Fibroblast of the conjunctiva (primary cell): ENCODE results near the gene ITGA11.

Source experiments
- DNase-seq: peaks from one replicate; pipeline ENCODE4 v3.0.0-alpha.2; 2010; ENCODE audit warnings: low read depth

ITGA11 gene

GRCh38 chr15:68389041-68389930, 42.7 kb downstream of the ITGA11 start:
- DNase-seq: no peak

- no peak for DNase-seq
Observed at GRCh38 chr15:68387381-68388143, 44.4 kb downstream of the ITGA11 start.

- DNase-seq: no peak
Observed at GRCh38 chr15:68386587-68387288, 45.2 kb downstream of the ITGA11 start.

GRCh38 chr15:68385671-68386586, 46.0 kb downstream of the ITGA11 start:
- no peak for DNase-seq

GRCh38 chr15:68385240-68385561, 46.8 kb downstream of the ITGA11 start:
- DNase-seq: no peak

GRCh38 chr15:68384451-68385239, 47.3 kb downstream of the ITGA11 start:
- peak; percentile 74 for DNase-seq

GRCh38 chr15:68383161-68384074, 48.5 kb downstream of the ITGA11 start:
- DNase-seq: peak; percentile 18

DNA sequence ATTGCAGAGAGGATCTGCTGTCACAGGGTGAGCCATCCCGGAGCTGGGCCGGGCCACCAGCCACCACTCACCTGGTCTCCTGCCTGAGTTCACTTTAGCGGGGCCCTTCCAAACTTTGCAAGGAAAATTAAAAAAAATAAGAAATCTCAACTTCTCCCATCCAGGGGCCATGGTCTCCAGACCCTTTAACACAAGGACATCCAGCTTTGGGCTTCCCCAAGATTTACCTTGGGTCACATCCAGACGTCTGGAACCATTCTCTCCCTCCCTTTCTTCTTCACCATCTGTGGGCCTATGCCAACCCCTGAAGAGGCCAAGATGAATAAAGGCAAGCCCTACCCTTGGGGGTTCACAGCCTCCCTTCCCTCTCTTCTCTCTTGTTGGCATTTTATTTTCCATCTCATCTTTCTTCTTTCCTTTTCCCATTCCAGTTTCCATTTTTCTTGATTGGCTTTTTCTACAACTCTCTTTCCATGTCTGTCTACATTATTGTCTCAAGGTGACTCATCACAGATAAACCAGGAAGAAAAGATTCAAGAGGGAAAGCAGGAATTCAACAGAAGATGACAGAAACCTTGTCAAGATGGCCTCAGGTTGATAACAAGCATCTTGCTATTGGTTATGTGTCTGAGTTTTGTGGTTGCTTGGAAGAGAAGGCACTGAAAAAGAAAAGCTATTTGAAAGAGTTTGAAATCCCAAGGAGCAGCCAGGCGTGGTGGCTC, 49.5 kb downstream of the ITGA11 start:
- DNase-seq: no peak

DNA sequence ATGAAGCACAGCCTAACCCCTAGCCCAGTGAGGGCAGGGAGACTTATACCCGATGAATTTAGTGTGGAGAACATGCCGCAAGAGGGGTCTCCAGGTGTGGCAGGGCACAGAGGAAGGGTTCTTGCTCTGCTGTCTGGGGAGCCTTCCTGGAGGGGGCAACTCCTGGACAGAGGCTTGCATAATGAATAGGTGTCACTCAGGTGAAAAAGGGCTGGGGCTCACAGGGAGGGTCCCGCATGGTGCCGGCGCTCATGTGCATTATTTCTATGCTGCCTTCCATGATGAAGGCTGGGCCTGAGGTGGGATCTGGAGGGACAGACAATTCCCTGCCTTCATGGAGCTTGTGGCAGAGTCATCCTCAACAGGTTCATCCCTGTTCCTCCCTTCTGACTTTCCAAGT, 51.5 kb downstream of the ITGA11 start:
- no peak for DNase-seq

- no peak for DNase-seq
Observed at GRCh38 chr15:68379759-68380290, 52.1 kb downstream of the ITGA11 start.

DNA sequence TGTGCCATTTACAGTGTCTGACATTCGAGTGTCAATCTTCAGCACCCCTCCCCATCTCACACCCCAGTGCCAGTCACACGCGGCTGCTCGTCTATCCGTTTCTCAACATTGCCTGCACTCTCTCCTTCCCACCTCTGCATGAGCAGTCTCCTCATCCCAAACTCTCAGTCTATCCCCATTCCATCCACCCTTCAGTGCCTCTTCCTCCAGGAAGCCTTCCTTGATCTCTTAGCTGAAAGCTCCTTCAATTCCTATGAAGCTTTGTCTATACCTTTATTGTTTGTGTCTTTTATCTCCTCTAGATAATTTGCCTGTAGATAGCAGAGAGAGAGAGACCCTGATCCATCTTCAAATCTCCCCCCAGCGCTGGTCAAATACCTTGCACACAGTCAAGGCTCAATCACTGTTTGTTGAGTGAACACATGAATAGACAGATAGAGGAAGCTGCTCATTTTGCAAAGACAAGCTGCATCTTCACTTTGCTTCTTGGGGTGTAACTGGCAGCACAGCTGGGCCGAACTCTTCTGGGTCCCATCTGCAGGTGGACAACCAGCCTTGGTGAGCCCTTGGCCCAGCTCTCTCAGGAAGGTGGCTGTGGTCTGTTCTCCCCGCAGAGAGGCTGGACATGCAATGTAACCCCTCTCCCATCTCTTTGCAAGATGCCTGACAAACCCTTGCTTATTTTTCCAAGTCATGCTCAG, 52.8 kb downstream of the ITGA11 start:
- DNase-seq: no peak

DNA sequence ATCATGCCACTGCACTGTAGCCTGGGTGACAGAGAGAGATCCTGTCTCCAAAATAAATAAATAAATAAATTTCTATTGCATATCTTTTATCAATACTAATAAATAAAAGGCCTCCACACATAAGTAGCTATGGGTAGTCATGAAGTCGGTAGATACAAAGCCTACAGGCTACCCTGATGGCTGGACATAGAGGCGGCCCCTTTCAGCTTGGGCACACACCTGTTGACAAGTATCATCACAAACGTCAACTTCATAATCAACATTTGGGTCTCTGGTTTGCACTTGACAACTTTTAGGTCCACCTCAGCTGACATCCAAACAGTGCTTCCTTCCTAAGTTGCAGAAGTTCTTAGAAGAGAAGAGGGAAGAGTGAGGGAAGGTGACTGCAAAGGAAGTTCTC, 53.4 kb downstream of the ITGA11 start:
- no peak for DNase-seq

DNA sequence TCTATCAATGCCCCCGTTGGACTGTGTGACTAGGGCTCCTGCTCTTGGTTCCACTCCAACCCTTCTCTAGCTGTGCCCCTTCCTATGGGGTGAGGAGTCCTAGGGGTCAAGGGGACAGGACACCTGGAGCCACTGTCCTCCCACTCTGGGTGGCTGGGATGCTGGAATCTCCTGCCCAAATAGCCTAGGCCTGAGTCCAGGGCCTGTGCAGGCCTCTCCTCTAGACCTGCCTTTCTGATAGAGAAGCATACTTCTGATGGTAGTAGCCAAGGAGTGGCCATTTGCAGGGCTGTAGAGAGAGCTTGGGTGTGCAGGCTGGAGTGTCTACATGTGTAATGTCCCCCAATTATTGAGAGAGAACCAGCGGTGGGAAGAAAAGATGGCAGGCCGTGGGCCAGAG, 54.2 kb downstream of the ITGA11 start:
- DNase-seq: no peak

- DNase-seq: no peak
Observed at GRCh38 chr15:68376447-68377060, 55.4 kb downstream of the ITGA11 start.

DNA sequence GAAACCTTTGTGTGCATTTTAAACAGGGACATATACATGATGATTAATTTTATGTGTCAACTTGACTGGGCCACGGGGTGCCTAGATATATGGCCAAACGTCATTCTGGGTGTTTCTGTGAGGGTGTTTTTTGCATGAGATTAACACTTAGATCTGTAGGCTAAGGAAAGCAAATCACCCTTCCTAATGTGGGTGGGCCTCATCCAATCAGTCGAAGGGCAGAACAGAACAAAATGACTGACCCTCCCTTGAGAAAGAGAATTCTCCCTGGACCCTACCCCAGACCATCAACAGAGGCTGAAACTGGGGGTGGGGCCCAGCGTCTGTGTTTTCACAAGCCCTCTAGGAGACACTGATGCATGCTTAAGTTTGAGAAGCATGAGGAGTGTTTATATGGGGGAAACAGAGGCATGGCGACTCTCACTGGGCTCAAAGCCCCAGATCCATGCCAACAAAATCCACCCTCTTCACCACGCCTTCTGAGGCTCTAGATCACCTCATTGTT, 56.2 kb downstream of the ITGA11 start:
- no peak for DNase-seq

DNA sequence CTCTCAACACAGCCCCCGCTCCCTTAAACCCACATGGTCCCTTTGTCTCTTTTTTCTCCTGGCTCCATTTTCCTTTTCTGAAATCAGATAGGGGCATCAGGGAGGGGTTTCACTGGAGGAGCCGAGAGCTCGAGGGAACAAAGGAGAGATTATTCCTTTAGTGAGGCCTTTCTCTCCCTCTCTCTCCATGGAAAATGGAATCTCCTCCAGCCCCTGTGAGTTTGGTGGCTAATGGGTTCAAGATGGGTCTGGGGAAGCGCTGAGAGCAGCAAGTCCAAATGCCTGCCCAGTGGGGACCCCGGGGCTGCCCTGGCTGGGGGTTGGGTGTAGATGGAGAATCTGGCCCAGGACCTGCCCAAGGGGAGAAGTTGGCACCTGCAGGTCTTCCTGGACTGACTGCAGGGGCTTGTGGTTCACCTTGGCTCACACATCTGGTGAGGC, 56.8 kb downstream of the ITGA11 start:
- DNase-seq: no peak

GRCh38 chr15:68374168-68374745, 57.7 kb downstream of the ITGA11 start:
- DNase-seq: no peak
